ENCODE measurements around the gene NLGN1. TPM values are rescaled to one million over a fixed set of nuclear protein-coding genes. Genes with fewer than 3 reads are reported as not detected.
A peak's percentile ranks its signal among the peaks of the same experiment; 100 is the strongest.

The NLGN1 gene
- total and polyA plus RNA-seq, 12 donors, result 0.13 to 3.7 (median 0.84) TPM

DNA sequence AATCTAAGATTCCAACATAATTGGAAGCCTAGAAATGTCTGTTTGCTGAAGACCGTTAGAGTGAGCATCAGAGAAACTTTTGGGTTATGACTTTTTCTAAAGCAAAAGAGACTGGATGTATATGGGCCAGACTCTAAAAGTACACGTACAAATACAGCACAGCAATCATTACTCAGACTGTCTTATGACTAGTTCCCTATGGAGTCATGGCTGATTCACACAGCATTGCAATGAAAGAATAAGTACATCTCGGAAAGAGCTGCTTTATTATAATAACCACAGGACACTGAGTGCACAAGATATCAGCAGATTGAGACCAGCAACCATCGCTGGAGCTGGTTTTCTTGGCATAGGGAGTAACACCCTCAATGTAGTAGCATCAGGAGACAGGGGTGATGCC lies 618.6 kb downstream of the NLGN1 start:
- Histone ChIP-seq H3K27me3 (no peaks in the 10 kb centered on the region), H3K27ac (no peak overlapping the region), H3K4me3 (no peak overlapping the region), H3K9me3 (replicated peaks in 1 of 3) (no peaks in the 10 kb centered on the region), H3K36me3 (replicated peaks in 1 of 2) (no peaks in the 10 kb centered on the region), H3K4me1 (replicated peaks in 1 of 2) (no peaks in the 10 kb centered on the region)
- no peak for TF ChIP-seq POLR2A (IDR thresholded peaks at IDR 0.05)
- TF ChIP-seq, protein P1, sequence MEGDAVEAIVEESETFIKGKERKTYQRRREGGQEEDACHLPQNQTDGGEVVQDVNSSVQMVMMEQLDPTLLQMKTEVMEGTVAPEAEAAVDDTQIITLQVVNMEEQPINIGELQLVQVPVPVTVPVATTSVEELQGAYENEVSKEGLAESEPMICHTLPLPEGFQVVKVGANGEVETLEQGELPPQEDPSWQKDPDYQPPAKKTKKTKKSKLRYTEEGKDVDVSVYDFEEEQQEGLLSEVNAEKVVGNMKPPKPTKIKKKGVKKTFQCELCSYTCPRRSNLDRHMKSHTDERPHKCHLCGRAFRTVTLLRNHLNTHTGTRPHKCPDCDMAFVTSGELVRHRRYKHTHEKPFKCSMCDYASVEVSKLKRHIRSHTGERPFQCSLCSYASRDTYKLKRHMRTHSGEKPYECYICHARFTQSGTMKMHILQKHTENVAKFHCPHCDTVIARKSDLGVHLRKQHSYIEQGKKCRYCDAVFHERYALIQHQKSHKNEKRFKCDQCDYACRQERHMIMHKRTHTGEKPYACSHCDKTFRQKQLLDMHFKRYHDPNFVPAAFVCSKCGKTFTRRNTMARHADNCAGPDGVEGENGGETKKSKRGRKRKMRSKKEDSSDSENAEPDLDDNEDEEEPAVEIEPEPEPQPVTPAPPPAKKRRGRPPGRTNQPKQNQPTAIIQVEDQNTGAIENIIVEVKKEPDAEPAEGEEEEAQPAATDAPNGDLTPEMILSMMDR (IDR thresholded peaks at IDR 0.05), result no peak
- no peak for DNase-seq
- WGBS, 4 donors, result 61 to 83% (median 78%) methylated on average over 4 of the region's 4 CpGs
- intact Hi-C loops (cut with DNase I), result no loop called here

DNA sequence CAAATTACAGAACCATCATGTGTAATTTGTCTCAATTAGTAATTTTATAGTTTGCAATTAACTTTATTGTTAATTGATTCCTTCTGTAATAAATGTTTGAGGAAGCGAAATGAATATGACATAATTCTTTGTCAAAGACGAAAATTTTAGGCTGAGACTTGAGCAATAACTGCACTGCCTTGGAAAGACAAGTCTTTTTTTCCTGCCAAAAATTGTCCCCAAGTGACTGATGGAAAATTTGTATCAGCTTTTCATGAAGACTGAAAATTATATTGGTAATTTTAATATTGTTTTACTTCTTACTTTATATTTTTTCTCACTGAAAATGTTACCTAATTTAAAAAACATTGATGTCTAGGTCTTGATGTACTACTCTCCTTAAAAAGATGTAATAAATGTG lies 622.6 kb downstream of the NLGN1 start:
- DNase-seq, result no peak
- Histone ChIP-seq H3K27ac (no peak overlapping the region), H3K4me3 (no peak overlapping the region), H3K9me3 (replicated peaks in 1 of 3) (no peaks in the 10 kb centered on the region), H3K4me1 (replicated peaks in 1 of 2) (no peaks in the 10 kb centered on the region), H3K36me3 (replicated peaks in 1 of 2) (no peaks in the 10 kb centered on the region), H3K27me3 (no peaks in the 10 kb centered on the region)
- TF ChIP-seq, protein P1 (IDR thresholded peaks at IDR 0.05), result no peak
- no peak for TF ChIP-seq POLR2A (IDR thresholded peaks at IDR 0.05)
- 63 to 80% (median 69%) methylated on average over 2 of the region's 2 CpGs for WGBS, 4 donors
- intact Hi-C loops (cut with DNase I), result no loop called here

DNA sequence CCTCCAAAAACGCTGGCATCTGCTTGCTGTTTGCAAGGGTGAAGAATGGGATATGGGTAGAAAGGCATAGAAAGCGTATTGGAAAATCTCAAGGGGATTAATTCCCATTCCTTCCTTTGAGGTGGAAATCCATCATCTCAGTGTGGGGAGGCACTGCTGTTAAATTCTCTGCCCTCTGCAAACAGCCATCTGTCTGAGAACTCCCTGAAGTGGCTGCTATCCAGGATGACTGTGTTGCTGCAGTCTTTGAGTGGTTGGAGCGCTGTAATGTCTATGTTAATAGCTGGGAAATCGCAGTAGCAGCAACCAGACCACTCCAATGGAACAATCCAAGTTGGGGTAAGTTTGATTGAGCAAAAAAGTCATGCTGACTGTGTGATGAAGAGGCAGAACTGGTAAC lies 625.9 kb downstream of the NLGN1 start:
- Histone ChIP-seq H3K4me3 (no peak overlapping the region), H3K27ac (no peak overlapping the region), H3K36me3 (replicated peaks in 1 of 2) (no peaks in the 10 kb centered on the region), H3K4me1 (replicated peaks in 1 of 2) (no peaks in the 10 kb centered on the region), H3K9me3 (replicated peaks in 1 of 3) (no peaks in the 10 kb centered on the region), H3K27me3 (no peaks in the 10 kb centered on the region)
- 63 to 76% (median 68%) methylated on average over 3 to 4 of the region's 4 CpGs for whole genome bisulfite sequencing, 4 donors
- intact Hi-C loops (cut with DNase I), result no loop called here
- no peak for DNase-seq
- no peak for TF ChIP-seq POLR2A (IDR thresholded peaks at IDR 0.05)

DNA sequence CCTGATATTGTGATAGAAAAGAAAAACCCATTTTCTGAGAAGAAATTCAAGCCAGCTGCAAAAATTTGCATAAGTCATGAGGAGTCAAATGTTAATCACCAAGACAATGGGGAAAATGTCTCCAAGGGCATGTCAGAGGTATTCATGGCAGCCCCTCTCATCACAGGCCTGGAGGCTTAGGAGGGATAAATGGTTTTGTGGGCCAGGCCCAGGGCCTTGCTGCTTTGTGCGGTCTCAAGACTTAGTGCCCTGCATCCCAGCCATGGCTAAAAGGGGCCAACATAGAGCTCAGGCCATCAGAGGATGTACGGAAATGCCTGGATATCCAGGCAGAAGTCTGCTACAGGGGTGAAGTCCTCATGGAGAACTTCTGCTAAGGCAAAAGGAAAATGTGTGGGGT lies 631.1 kb downstream of the NLGN1 start:
- Histone ChIP-seq H3K36me3 (replicated peaks in 1 of 2) (no peaks in the 10 kb centered on the region), H3K4me3 (no peak overlapping the region), H3K4me1 (replicated peaks in 1 of 2) (no peaks in the 10 kb centered on the region), H3K9me3 (replicated peaks in 1 of 3) (peaks cover 0 to 5% (median 0%) of the 10 kb centered on the region in 3 donors), H3K27me3 (no peaks in the 10 kb centered on the region), H3K27ac (no peak overlapping the region)
- 90 to 100% (median 97%) methylated on average over 2 of the region's 2 CpGs for WGBS, 4 donors
- TF ChIP-seq POLR2A (IDR thresholded peaks at IDR 0.05), result no peak
- TF ChIP-seq, protein P1 (IDR thresholded peaks at IDR 0.05), result no peak
- intact Hi-C loops (cut with DNase I), result no loop called here
- no peak for DNase-seq

DNA sequence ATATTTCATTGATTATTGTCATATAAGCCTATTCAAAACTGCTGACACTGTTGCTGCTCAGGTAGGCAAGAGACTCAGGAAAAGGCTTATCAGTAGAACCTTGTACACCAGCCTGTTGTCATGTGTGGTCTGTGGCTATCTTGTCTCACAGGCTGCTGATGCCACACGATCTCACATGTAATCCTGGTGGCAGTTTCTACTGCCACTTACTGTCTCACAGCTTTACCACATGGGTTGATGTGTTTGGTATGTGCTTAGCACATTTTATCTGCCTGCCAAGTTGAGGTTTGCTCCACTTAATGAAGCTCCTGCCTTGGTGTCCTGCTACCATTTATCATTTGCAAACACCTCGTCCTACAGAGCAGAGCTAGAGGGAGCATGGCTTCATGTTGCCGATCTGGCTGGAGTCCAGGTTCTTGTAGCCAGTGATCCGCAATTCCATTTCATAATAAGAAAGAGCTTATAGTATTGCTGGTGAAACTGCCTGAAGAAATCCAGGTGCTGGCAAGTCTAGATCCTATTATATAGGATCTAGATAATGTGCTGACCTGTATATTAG lies 637.9 kb downstream of the NLGN1 start:
- 35 to 53% (median 45%) methylated on average over 4 of the region's 4 CpGs for WGBS, 4 donors
- H3K4me3 ChIP-seq, result no peak overlapping the region
- no peak for TF ChIP-seq POLR2A (IDR thresholded peaks at IDR 0.05)
- TF ChIP-seq, protein P1 (IDR thresholded peaks at IDR 0.05), result no peak
- H3K27me3 ChIP-seq, result no peaks in the 10 kb centered on the region
- peak in 3 of 7 donors; percentile 7 to 50 (median 8) for DNase-seq
- H3K36me3 ChIP-seq (replicated peaks in 1 of 2), result no peaks in the 10 kb centered on the region
- H3K9me3 ChIP-seq (replicated peaks in 1 of 3), result peaks cover 0 to 5% (median 0%) of the 10 kb centered on the region in 3 donors
- intact Hi-C loops (cut with DNase I), result no loop called here
- H3K4me1 ChIP-seq (replicated peaks in 1 of 2), result no peaks in the 10 kb centered on the region
- no peak overlapping the region for H3K27ac ChIP-seq
